HG03558 (cell line): Measurements from ENCODE around the gene CA12.

Source experiments
- ATAC-seq: cut with Tn5 transposase; IDR thresholded peaks from one replicate; pipeline ENCODE4 v1.9.1; 2021; ENCODE audit warnings: moderate number of reproducible peaks; ENCODE audit not compliant: unreplicated experiment; ENCODE audit errors: extremely low read depth

Gene CA12

GRCh38 chr15:63277893-63278456, 103.7 kb downstream of the CA12 start:
- no peak for ATAC-seq

- ATAC-seq, result no peak
These were observed 104.4 kb downstream of the CA12 start, which contains the start of gene APH1B for GRCh38 chr15:63277038-63277892. Gene APH1B, plus strand, starts transcription at chr15:63277605. Its CDS starts 19 bp downstream, at chr15:63277624.

GRCh38 chr15:63276342-63277037, 105.2 kb downstream of the CA12 start:
- no peak for ATAC-seq

- ATAC-seq, result no peak
These were observed 107.2 kb downstream of the CA12 start for GRCh38 chr15:63274427-63274826.
